Activated naive CD4-positive, alpha-beta T cell treated with anti-CD3 and anti-CD28 coated beads for 36 hours (primary cell): ENCODE results near the gene MRC2. TPM values are rescaled to one million over a fixed set of nuclear protein-coding genes. Genes with fewer than 3 reads are reported as not detected.

Source experiments
- CTCF ChIA-PET: fragments of 350-600 bp; sonication (Branson Sonifier 250); formaldehyde crosslinking; loops from one replicate; lab custom pipeline; 2021; ENCODE audit warnings: antibody characterized with exemption; lab: Charles Lee
- DNase-seq: peaks from one replicate; pipeline ENCODE4 v3.0.0-alpha.2; 2020
- H3K27ac Mint-ChIP-seq: one replicate; pipeline ENCODE4 v1.8.0; 2021; ENCODE audit warnings: mild to moderate bottlenecking, mixed read lengths
- H3K27me3 Mint-ChIP-seq: one replicate; pipeline ENCODE4 v1.8.0; 2021; ENCODE audit warnings: low read depth, mixed read lengths
- H3K36me3 Mint-ChIP-seq: one replicate; pipeline ENCODE4 v1.8.0; 2021; ENCODE audit warnings: low read depth, mixed read lengths
- H3K4me1 Mint-ChIP-seq: one replicate; pipeline ENCODE4 v1.8.0; 2021; ENCODE audit warnings: low read depth, mixed read lengths
- H3K4me3 Mint-ChIP-seq: one replicate; pipeline ENCODE4 v1.8.0; 2021; ENCODE audit warnings: mild to moderate bottlenecking, moderate library complexity, mixed read lengths
- H3K9me3 Mint-ChIP-seq: one replicate; pipeline ENCODE4 v1.8.0; 2021; ENCODE audit warnings: mixed read lengths
- intact Hi-C: fragments of 100-400 bp; cut with micrococcal nuclease; formaldehyde crosslinking; loops from one replicate; pipeline ENCODE4 v1.15.1; 2023
- total RNA-seq, 2 experiments: library from RNA; stranded (reverse); gene quantifications; one replicate each; pipeline ENCODE4 v1.2.3, GENCODE V29; 2021

Gene MRC2
- total RNA-seq, 2 experiments from 2014 or later, result 4.1 to 5.5 TPM

GRCh38 chr17:62615503-62615902 is 12.0 kb upstream of the MRC2 start:
- H3K9me3 Mint-ChIP-seq, result no peaks in the 10 kb centered on the region
- H3K27ac Mint-ChIP-seq, result no peak overlapping the region
- CTCF ChIA-PET, result no interaction called here
- no peak for DNase-seq
- peaks cover 8% of the 10 kb centered on the region for H3K36me3 Mint-ChIP-seq
- no peak overlapping the region for H3K4me3 Mint-ChIP-seq
- intact Hi-C loops, result no loop called here
- H3K4me1 Mint-ChIP-seq, result peaks cover 6% of the 10 kb centered on the region
- H3K27me3 Mint-ChIP-seq, result no peaks in the 10 kb centered on the region

- no peaks in the 10 kb centered on the region for H3K9me3 Mint-ChIP-seq
- CTCF ChIA-PET, result no interaction called here
- no peak for DNase-seq
- H3K36me3 Mint-ChIP-seq, result peaks cover 5% of the 10 kb centered on the region
- H3K27me3 Mint-ChIP-seq, result no peaks in the 10 kb centered on the region
- no peak overlapping the region for H3K27ac Mint-ChIP-seq
- H3K4me1 Mint-ChIP-seq, result no peaks in the 10 kb centered on the region
- H3K4me3 Mint-ChIP-seq, result no peak overlapping the region
- intact Hi-C loops, result no loop called here
Measured at GRCh38 chr17:62616993-62617893, 10.2 kb upstream of the MRC2 start.

- Mint-ChIP-seq H3K9me3 (no peaks in the 10 kb centered on the region), H3K36me3 (peaks cover 5% of the 10 kb centered on the region), H3K4me1 (no peaks in the 10 kb centered on the region), H3K27me3 (no peaks in the 10 kb centered on the region), H3K4me3 (no peak overlapping the region), H3K27ac (no peak overlapping the region)
- CTCF ChIA-PET, result no interaction called here
- intact Hi-C loops, result no loop called here
- DNase-seq, result no peak
Measured at GRCh38 chr17:62617894-62618472, 9.5 kb upstream of the MRC2 start.

GRCh38 chr17:62618647-62619416 is 8.6 kb upstream of the MRC2 start:
- H3K36me3 Mint-ChIP-seq, result peaks cover 5% of the 10 kb centered on the region
- H3K27me3 Mint-ChIP-seq, result no peaks in the 10 kb centered on the region
- CTCF ChIA-PET, result interaction anchor here (0.6 kb wide), 1 partner anchor 23 kb away, joined by 3 read pairs; no protein-coding TSS in a partner anchor
- no peak overlapping the region for H3K4me3 Mint-ChIP-seq
- no peaks in the 10 kb centered on the region for H3K4me1 Mint-ChIP-seq
- intact Hi-C loops, result no loop called here
- H3K9me3 Mint-ChIP-seq, result no peaks in the 10 kb centered on the region
- H3K27ac Mint-ChIP-seq, result no peak overlapping the region
- no peak for DNase-seq

- no peaks in the 10 kb centered on the region for H3K4me1 Mint-ChIP-seq
- CTCF ChIA-PET, result interaction anchor here (0.5 to 0.6 kb wide), 2 partner anchors 22 to 480 kb away, joined by 3 to 4 read pairs; no protein-coding TSS in a partner anchor
- intact Hi-C loops, result no loop called here
- H3K27me3 Mint-ChIP-seq, result no peaks in the 10 kb centered on the region
- H3K4me3 Mint-ChIP-seq, result no peak overlapping the region
- no peaks in the 10 kb centered on the region for H3K9me3 Mint-ChIP-seq
- H3K27ac Mint-ChIP-seq, result no peak overlapping the region
- H3K36me3 Mint-ChIP-seq, result peaks cover 5% of the 10 kb centered on the region
- no peak for DNase-seq
Measured at GRCh38 chr17:62619417-62620155, 7.9 kb upstream of the MRC2 start.

- CTCF ChIA-PET, result no interaction called here
- Mint-ChIP-seq H3K9me3 (no peaks in the 10 kb centered on the region), H3K27ac (no peak overlapping the region), H3K4me1 (no peaks in the 10 kb centered on the region), H3K27me3 (no peaks in the 10 kb centered on the region), H3K36me3 (peaks cover 1% of the 10 kb centered on the region), H3K4me3 (no peak overlapping the region)
- DNase-seq, result no peak
- intact Hi-C loops, result no loop called here
Measured at GRCh38 chr17:62621223-62621622, 6.2 kb upstream of the MRC2 start.

GRCh38 chr17:62625184-62625869 is 2.1 kb upstream of the MRC2 start:
- peaks cover 15% of the 10 kb centered on the region for H3K27me3 Mint-ChIP-seq
- H3K27ac Mint-ChIP-seq, result no peak overlapping the region
- H3K9me3 Mint-ChIP-seq, result no peaks in the 10 kb centered on the region
- CTCF ChIA-PET, result no interaction called here
- peaks cover 1% of the 10 kb centered on the region for H3K36me3 Mint-ChIP-seq
- intact Hi-C loops, result no loop called here
- no peak for DNase-seq
- H3K4me3 Mint-ChIP-seq, result no peak overlapping the region
- peaks cover 5% of the 10 kb centered on the region for H3K4me1 Mint-ChIP-seq

GRCh38 chr17:62625870-62626200 is 1.6 kb upstream of the MRC2 start:
- intact Hi-C loops, result no loop called here
- no peak overlapping the region for H3K4me3 Mint-ChIP-seq
- H3K4me1 Mint-ChIP-seq, result peaks cover 5% of the 10 kb centered on the region
- H3K9me3 Mint-ChIP-seq, result no peaks in the 10 kb centered on the region
- peaks cover 17% of the 10 kb centered on the region for H3K27me3 Mint-ChIP-seq
- peaks cover 1% of the 10 kb centered on the region for H3K36me3 Mint-ChIP-seq
- H3K27ac Mint-ChIP-seq, result no peak overlapping the region
- no peak for DNase-seq
- CTCF ChIA-PET, result no interaction called here

- intact Hi-C loops, result no loop called here
- no peak for DNase-seq
- peaks cover 17% of the 10 kb centered on the region for H3K27me3 Mint-ChIP-seq
Measured at GRCh38 chr17:62626719-62627218, 701 bp upstream of the MRC2 start.

GRCh38 chr17:62627904-62628633 is 599 bp downstream of the MRC2 start:
- peak; percentile 57 for DNase-seq
- intact Hi-C loops, result loop anchor here (1.0 kb wide), 1 partner anchor 25 kb away; no protein-coding TSS in a partner anchor
- peaks cover 21% of the 10 kb centered on the region for H3K27me3 Mint-ChIP-seq
- H3K36me3 Mint-ChIP-seq, result no peaks in the 10 kb centered on the region
- H3K27ac Mint-ChIP-seq, result no peak overlapping the region
- H3K9me3 Mint-ChIP-seq, result no peaks in the 10 kb centered on the region
- CTCF ChIA-PET, result no interaction called here
- peaks cover 5% of the 10 kb centered on the region for H3K4me1 Mint-ChIP-seq
- peak overlapping the region; percentile 84 for H3K4me3 Mint-ChIP-seq

More at GRCh38 chr17:62626719-62627218, 701 bp upstream of the MRC2 start:
- CTCF ChIA-PET, result no interaction called here
- Mint-ChIP-seq H3K4me1 (peaks cover 5% of the 10 kb centered on the region), H3K27ac (no peak overlapping the region), H3K9me3 (no peaks in the 10 kb centered on the region), H3K4me3 (peak overlapping the region; percentile 72), H3K36me3 (peaks cover 1% of the 10 kb centered on the region)
